Measurements from ENCODE around the gene UBP1.
"Not testable (repeated sequence)": the region's sequence is repeated elsewhere in the genome, so short reads cannot be mapped to it uniquely, and the experiment has no call there.

UBP1 gene

DNA sequence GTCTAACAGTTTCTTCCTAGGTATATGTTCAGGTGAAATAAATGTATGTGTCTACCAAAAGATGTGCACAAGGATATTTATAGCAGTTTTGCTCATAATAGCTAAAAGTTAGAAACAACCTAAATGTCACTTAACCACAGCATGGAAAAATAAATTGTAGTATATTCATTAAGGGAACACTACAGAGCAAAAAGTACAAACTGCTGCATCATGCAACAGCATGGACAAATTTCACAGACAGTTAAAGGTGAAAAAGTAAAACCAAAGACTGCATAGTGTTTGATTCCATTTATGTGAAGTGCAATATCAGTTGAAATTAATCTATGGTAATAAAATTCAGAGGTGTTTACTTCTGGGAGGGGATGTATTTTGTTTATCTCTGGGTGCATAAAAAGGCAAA lies 100.4 kb downstream of the UBP1 start:
- no peak overlapping the region for H3K27ac ChIP-seq
- ChIA-PET CTCF (no interaction called here), POLR2A (ENCODE audit: low non-redundant PET) (no interaction called here)
- no peak for DNase-seq (ENCODE audit: low spot score)
- TF ChIP-seq, protein P1, sequence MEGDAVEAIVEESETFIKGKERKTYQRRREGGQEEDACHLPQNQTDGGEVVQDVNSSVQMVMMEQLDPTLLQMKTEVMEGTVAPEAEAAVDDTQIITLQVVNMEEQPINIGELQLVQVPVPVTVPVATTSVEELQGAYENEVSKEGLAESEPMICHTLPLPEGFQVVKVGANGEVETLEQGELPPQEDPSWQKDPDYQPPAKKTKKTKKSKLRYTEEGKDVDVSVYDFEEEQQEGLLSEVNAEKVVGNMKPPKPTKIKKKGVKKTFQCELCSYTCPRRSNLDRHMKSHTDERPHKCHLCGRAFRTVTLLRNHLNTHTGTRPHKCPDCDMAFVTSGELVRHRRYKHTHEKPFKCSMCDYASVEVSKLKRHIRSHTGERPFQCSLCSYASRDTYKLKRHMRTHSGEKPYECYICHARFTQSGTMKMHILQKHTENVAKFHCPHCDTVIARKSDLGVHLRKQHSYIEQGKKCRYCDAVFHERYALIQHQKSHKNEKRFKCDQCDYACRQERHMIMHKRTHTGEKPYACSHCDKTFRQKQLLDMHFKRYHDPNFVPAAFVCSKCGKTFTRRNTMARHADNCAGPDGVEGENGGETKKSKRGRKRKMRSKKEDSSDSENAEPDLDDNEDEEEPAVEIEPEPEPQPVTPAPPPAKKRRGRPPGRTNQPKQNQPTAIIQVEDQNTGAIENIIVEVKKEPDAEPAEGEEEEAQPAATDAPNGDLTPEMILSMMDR (conservative IDR thresholded peaks at IDR 0.05; ENCODE audit: low read depth) = no peak

- CTCF ChIA-PET = not testable (repeated sequence)
Measured at GRCh38 chr3:33338936-33339465, 101.2 kb downstream of the UBP1 start.

More at GRCh38 chr3:33338936-33339465, 101.2 kb downstream of the UBP1 start:
- POLR2A ChIA-PET (ENCODE audit: low non-redundant PET); H3K27ac ChIP-seq; DNase-seq (ENCODE audit: low spot score): not testable (repeated sequence)

Measured in RWPE1 (cell line).